SU-DHL-6 (cell line): Measurements from ENCODE around the gene ATG14.

ENCODE experiments used
- CTCF ChIP-seq: fragments of 200-600 bp; sonication (generic); IDR thresholded peaks from one replicate; pipeline ENCODE4 v1.5.1; 2017; ENCODE audit warnings: antibody characterized with exemption, mild to moderate bottlenecking, low read length, moderate library complexity; ENCODE audit not compliant: insufficient read depth, poor library complexity, severe bottlenecking
- EZH2phosphoT487 ChIP-seq: fragments of 200-600 bp; sonication (generic), shearing (Covaris generic); conservative IDR thresholded peaks from 2 replicates; pipeline ENCODE4 v1.6.1; 2018; ENCODE audit warnings: mild to moderate bottlenecking, antibody characterized with exemption, low read length, moderate library complexity, mixed read lengths

- TF ChIP-seq CTCF (no peak), EZH2phosphoT487 (no peak)
These were observed 38.9 kb upstream of the ATG14 start for GRCh38 chr14:55450539-55450938.
